K562 (cell line): ENCODE data around the gene DDX50. TPM values are rescaled to one million over a fixed set of nuclear protein-coding genes. Genes with fewer than 3 reads are reported as not detected.

Source experiments
- ARID1B ChIP-seq: fragments of 450-650 bp; IDR thresholded peaks from 2 replicates; pipeline ENCODE4 v1.6.1; 2016; ENCODE audit warnings: antibody characterized with exemption, mild to moderate bottlenecking, inconsistent platforms
- CBX2 ChIP-seq: fragments of 200-600 bp; sonication (generic); IDR thresholded peaks from one replicate; pipeline ENCODE4 v1.6.1; 2012; ENCODE audit warnings: mild to moderate bottlenecking, low read length, inconsistent platforms; ENCODE audit not compliant: insufficient read depth, poor library complexity, severe bottlenecking
- CEBPB ChIP-seq: fragments of 450-650 bp; IDR thresholded peaks from 2 replicates; pipeline ENCODE4 v1.6.1; 2016; ENCODE audit warnings: missing genetic modification characterization, missing compliant biosample characterization
- CHCHD3 ChIP-seq: fragments of 250-450 bp; sonication (Bioruptor Pico); IDR thresholded peaks from 2 replicates; pipeline ENCODE4 v2.1.2; 2022; ENCODE audit warnings: mild to moderate bottlenecking
- DNMT1 ChIP-seq: fragments of 450-650 bp; IDR thresholded peaks from 2 replicates; pipeline ENCODE4 v1.6.1; 2016; ENCODE audit warnings: antibody characterized with exemption, mild to moderate bottlenecking
- GATA2 ChIP-seq: sonication (generic); formaldehyde crosslinking; IDR thresholded peaks from 2 replicates; pipeline ENCODE4 v1.4.0; 2020; ENCODE audit warnings: mild to moderate bottlenecking, missing genetic modification reagents
- IFI16 ChIP-seq: fragments of 250-450 bp; sonication (Bioruptor Pico); IDR thresholded peaks from 2 replicates; pipeline ENCODE4 v2.1.2; 2022; ENCODE audit warnings: mild to moderate bottlenecking, inconsistent platforms
- KLF13 ChIP-seq: fragments of 450-650 bp; IDR thresholded peaks from 2 replicates; pipeline ENCODE4 v1.6.1; 2016; ENCODE audit warnings: missing genetic modification characterization, low read depth, mild to moderate bottlenecking, missing compliant biosample characterization, moderate library complexity, borderline replicate concordance
- NRF1 ChIP-seq, 2 experiments: fragments of 450-650 bp; IDR thresholded peaks in 1 of 2; conservative IDR thresholded peaks in 1 of 2; 2 replicates each; pipeline ENCODE4 v1.6.1; 2014; ENCODE audit warnings: mild to moderate bottlenecking in 2 of 2
- PHF20 ChIP-seq: fragments of 450-650 bp; IDR thresholded peaks from 2 replicates; pipeline ENCODE4 v1.6.1; 2018; ENCODE audit not compliant: partially characterized antibody
- PHTF2 ChIP-seq: fragments of 250-450 bp; sonication (Bioruptor Pico); IDR thresholded peaks from 2 replicates; pipeline ENCODE4 v1.5.0; 2021; ENCODE audit warnings: mild to moderate bottlenecking
- SIN3A ChIP-seq, 2 experiments: fragments of 150-350 bp in 1 of 2; IDR thresholded peaks; 2 replicates each; pipeline ENCODE4 v1.6.1; 2011 to 2016; ENCODE audit warnings: borderline replicate concordance in 2 of 2, low read depth in 2 of 2, low read length in 2 of 2, mild to moderate bottlenecking in 2 of 2, moderate library complexity in 2 of 2; ENCODE audit not compliant: control insufficient read depth in 1 of 2
- SREBF2 ChIP-seq: sonication (generic); formaldehyde crosslinking; IDR thresholded peaks from 2 replicates; pipeline ENCODE4 v1.4.0; 2020; ENCODE audit warnings: mild to moderate bottlenecking, missing genetic modification reagents
- SRF ChIP-seq, 2 experiments: fragments of 250-450, 450-650 bp in 1 of 2; sonication (Bioruptor Pico) in 1 of 2; sonication (generic) in 1 of 2; formaldehyde crosslinking; IDR thresholded peaks; 2 replicates each; pipeline versions ENCODE4 v1.5.0 to v1.5.1; 2020 to 2022; ENCODE audit warnings: mild to moderate bottlenecking in 1 of 2, missing genetic modification reagents in 1 of 2
- TAF7 ChIP-seq: fragments of 450-650 bp; IDR thresholded peaks from 2 replicates; pipeline ENCODE4 v1.6.1; 2016; ENCODE audit warnings: missing genetic modification characterization, missing compliant biosample characterization
- TSC22D4 ChIP-seq: fragments of 450-650 bp; IDR thresholded peaks from 2 replicates; pipeline ENCODE4 v1.6.1; 2016; ENCODE audit warnings: missing genetic modification characterization, missing biosample characterization, control low read depth
- ZKSCAN3 ChIP-seq: fragments of 250-450 bp; sonication (Bioruptor Pico); IDR thresholded peaks from 2 replicates; pipeline ENCODE4 v1.4.0; 2020
- ZNF24 ChIP-seq: fragments of 450-650 bp; IDR thresholded peaks from 2 replicates; pipeline ENCODE4 v1.6.1; 2016
- ZNF551 ChIP-seq: fragments of 250-450 bp; sonication (Bioruptor Pico); IDR thresholded peaks from 2 replicates; pipeline ENCODE4 v1.5.0; 2021; ENCODE audit warnings: mild to moderate bottlenecking, moderate library complexity
- ZZZ3 ChIP-seq: fragments of 450-650 bp; IDR thresholded peaks from 2 replicates; pipeline ENCODE4 v1.6.1; 2016; ENCODE audit warnings: antibody characterized with exemption, mild to moderate bottlenecking, moderate library complexity
- polyA plus RNA-seq, 8 experiments: library from polyadenylated mRNA; depleted of rRNA in 4 of 8; stranded (reverse) in 5 of 8; unstranded in 3 of 8; fragments of >200 nt; fragmentation: Nextera tagmentation in 2 of 8; fragmentation: Illumina TruSeq in 1 of 8; extraction: Ambion mirVana in 2 of 8; extraction: Trizol in 1 of 8; gene quantifications; 2 replicates each; pipeline versions ENCODE4 v1.2.1 to v1.2.3, GENCODE V29; 2011 to 2014; ENCODE audit warnings: inconsistent platforms in 1 of 8, missing spikeins in 1 of 8
- total RNA-seq, 7 experiments: library from RNA; depleted of rRNA in 6 of 7; stranded (reverse); fragments of >200 nt in 6 of 7; fragmentation: Illumina TruSeq in 2 of 7; extraction: Trizol in 2 of 7; gene quantifications; 2 replicates each; pipeline versions ENCODE4 v1.2.1 to v1.2.3, GENCODE V29; 2011 to 2021; ENCODE audit warnings: low replicate concordance in 1 of 7
- TF ChIP-seq, protein P1 (sequence below): fragments of 250-450 bp; sonication (Bioruptor Pico); IDR thresholded peaks from 2 replicates; pipeline ENCODE4 v1.5.1; 2021; ENCODE audit warnings: mild to moderate bottlenecking
- TF ChIP-seq, protein P2 (sequence below): fragments of 250-450 bp; sonication (Bioruptor Pico); IDR thresholded peaks from 2 replicates; pipeline ENCODE4 v1.5.0; 2020; ENCODE audit warnings: mild to moderate bottlenecking
- TF ChIP-seq, protein P3 (sequence below): sonication (generic); formaldehyde crosslinking; IDR thresholded peaks from 2 replicates; pipeline ENCODE4 v1.8.1; 2023; ENCODE audit warnings: mild to moderate bottlenecking, missing genetic modification reagents
- TF ChIP-seq, protein P4 (sequence below): sonication (generic); formaldehyde crosslinking; IDR thresholded peaks from 2 replicates; pipeline ENCODE4 v1.8.1; 2023; ENCODE audit warnings: mild to moderate bottlenecking, missing genetic modification reagents, moderate library complexity

DDX50 gene
- total and polyA plus RNA-seq, 9 of the 15 experiments (the other 6 are each of a cell fraction or from before 2014, with no cell fraction given) = 36.7 to 86.8 (median 57.4) TPM

DNA sequence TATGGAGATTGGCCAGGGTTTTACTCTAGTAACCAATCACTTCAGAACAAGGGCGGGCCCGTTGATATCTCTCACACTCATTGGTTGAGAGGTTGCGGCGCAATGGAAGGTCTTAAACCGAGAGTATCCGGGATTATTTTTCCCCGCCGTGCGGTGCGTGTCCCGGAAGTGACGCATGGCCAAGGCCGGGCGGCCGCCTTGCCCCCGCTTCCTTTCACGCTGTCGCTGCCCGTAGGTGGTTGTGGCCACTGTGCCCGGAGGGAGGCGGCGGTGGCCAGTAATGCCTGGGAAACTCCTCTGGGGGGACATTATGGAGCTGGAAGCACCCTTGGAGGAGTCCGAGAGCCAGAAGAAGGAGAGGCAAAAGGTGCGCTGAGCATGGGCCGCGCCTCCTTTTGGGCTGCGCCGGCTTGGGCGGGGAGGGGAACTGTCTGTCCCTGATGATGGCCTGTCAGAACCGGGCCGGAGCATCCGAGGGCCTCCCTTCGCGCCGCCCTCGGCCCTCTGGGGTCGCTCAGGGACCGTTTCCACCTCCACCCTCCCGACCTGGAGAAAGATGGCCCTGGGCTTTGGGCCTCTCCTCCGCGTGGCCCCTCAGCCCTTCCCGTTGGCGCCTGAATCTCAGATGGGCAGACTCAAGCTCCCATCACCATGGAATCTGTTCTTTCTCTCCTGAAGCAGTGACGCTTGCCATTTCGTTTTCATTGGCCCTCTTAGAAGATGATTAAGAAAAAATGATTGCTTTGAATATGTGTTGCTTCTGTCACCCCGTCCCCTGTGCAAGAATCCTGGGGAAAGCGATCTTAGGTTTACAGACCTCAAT, at the start of gene DDX50 (continued):
- TF ChIP-seq SIN3A (IDR thresholded peaks at IDR 0.05; ENCODE audit: borderline replicate concordance in 2 of 2, control insufficient read depth in 1 of 2, low read depth in 2 of 2, low read length in 2 of 2) (peak in 1 of 2 experiments; percentile 57; a peak in 3 of 4 replicates), PHTF2 (no peak), ZZZ3 (no peak), DNMT1 (no peak), IFI16 (CRISPR knock-in tag) (no peak), KLF13 (peak; percentile 69), TAF7 (tag) (no peak), CHCHD3 (CRISPR knock-in tag) (0 out of 2 replicates have a peak, but pooled peaks have one; percentile 53), ZKSCAN3 (CRISPR knock-in tag) (no peak), GATA2 (CRISPR knock-in tag) (no peak), SREBF2 (CRISPR knock-in tag) (no peak; the same call in 1 of the 2 replicates), ZNF24 (peak; percentile 14; the same call in 1 of the 2 replicates), CEBPB (tag) (no peak), CBX2 (no peak), NRF1 (conservative IDR thresholded peaks at IDR 0.05 in 1 of 2, IDR thresholded peaks at IDR 0.05 in 1 of 2) (peak; percentile 86 to 89), ZNF551 (CRISPR knock-in tag) (no peak), PHF20 (peak; percentile 69), SRF (CRISPR knock-in tag; IDR thresholded peaks at IDR 0.05) (peak; percentile 40 to 42; a peak in 1 of 4 replicates), TSC22D4 (tag) (no peak), ARID1B (no peak)
- TF ChIP-seq, protein P1, sequence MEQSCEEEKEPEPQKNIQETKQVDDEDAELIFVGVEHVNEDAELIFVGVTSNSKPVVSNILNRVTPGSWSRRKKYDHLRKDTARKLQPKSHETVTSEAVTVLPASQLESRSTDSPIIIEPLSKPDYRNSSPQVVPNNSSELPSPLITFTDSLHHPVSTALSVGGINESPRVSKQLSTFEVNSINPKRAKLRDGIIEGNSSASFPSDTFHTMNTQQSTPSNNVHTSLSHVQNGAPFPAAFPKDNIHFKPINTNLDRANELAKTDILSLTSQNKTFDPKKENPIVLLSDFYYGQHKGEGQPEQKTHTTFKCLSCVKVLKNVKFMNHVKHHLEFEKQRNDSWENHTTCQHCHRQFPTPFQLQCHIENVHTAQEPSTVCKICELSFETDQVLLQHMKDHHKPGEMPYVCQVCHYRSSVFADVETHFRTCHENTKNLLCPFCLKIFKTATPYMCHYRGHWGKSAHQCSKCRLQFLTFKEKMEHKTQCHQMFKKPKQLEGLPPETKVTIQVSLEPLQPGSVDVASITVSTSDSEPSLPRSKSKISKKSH (CRISPR knock-in tag) = no peak
- TF ChIP-seq, protein P2, sequence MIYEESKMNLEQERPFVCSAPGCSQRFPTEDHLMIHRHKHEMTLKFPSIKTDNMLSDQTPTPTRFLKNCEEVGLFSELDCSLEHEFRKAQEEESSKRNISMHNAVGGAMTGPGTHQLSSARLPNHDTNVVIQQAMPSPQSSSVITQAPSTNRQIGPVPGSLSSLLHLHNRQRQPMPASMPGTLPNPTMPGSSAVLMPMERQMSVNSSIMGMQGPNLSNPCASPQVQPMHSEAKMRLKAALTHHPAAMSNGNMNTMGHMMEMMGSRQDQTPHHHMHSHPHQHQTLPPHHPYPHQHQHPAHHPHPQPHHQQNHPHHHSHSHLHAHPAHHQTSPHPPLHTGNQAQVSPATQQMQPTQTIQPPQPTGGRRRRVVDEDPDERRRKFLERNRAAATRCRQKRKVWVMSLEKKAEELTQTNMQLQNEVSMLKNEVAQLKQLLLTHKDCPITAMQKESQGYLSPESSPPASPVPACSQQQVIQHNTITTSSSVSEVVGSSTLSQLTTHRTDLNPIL = no peak
- TF ChIP-seq, protein P3, sequence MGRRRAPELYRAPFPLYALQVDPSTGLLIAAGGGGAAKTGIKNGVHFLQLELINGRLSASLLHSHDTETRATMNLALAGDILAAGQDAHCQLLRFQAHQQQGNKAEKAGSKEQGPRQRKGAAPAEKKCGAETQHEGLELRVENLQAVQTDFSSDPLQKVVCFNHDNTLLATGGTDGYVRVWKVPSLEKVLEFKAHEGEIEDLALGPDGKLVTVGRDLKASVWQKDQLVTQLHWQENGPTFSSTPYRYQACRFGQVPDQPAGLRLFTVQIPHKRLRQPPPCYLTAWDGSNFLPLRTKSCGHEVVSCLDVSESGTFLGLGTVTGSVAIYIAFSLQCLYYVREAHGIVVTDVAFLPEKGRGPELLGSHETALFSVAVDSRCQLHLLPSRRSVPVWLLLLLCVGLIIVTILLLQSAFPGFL = no peak
- TF ChIP-seq, protein P4, sequence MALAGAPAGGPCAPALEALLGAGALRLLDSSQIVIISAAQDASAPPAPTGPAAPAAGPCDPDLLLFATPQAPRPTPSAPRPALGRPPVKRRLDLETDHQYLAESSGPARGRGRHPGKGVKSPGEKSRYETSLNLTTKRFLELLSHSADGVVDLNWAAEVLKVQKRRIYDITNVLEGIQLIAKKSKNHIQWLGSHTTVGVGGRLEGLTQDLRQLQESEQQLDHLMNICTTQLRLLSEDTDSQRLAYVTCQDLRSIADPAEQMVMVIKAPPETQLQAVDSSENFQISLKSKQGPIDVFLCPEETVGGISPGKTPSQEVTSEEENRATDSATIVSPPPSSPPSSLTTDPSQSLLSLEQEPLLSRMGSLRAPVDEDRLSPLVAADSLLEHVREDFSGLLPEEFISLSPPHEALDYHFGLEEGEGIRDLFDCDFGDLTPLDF (CRISPR knock-in tag) = no peak; the same call in 1 of the 2 replicates
